Loucy (cell line): Measurements from ENCODE around the gene PGAM5.

Experiments
- H2AFZ ChIP-seq: fragments of 200-600 bp; sonication (generic); 2 replicates; pipeline ENCODE4 v1.6.0; 2016; ENCODE audit warnings: antibody characterized with exemption, mild to moderate bottlenecking, low read length, moderate library complexity
- H3F3A ChIP-seq: fragments of 200-600 bp; 2 replicates; pipeline ENCODE4 v1.6.0; 2016; ENCODE audit warnings: antibody characterized with exemption, low read depth, mild to moderate bottlenecking
- H3K27me3 ChIP-seq: fragments of 200-600 bp; sonication (generic); 2 replicates; pipeline ENCODE4 v1.6.1; 2014; ENCODE audit warnings: low read length, mild to moderate bottlenecking; ENCODE audit not compliant: insufficient read depth, poor library complexity, severe bottlenecking
- H3K36me3 ChIP-seq: fragments of 200-600 bp; sonication (generic); 2 replicates; pipeline ENCODE4 v1.6.1; 2016; ENCODE audit warnings: low read length; ENCODE audit not compliant: insufficient read depth
- H3K4me1 ChIP-seq: fragments of 200-600 bp; sonication (generic); 2 replicates; pipeline ENCODE4 v1.5.1; 2014; ENCODE audit warnings: low read length, mild to moderate bottlenecking; ENCODE audit not compliant: insufficient read depth, poor library complexity, severe bottlenecking
- H3K4me2 ChIP-seq: fragments of 200-600 bp; sonication (generic); 2 replicates; pipeline ENCODE4 v1.6.0; 2014; ENCODE audit warnings: antibody characterized with exemption, low read length, low read depth, mild to moderate bottlenecking; ENCODE audit not compliant: poor library complexity, severe bottlenecking
- H3K4me3 ChIP-seq: fragments of 200-600 bp; sonication (generic); 2 replicates; pipeline ENCODE4 v1.5.1; 2014; ENCODE audit warnings: low read length, mild to moderate bottlenecking, mixed read lengths; ENCODE audit not compliant: poor library complexity, severe bottlenecking
- H3K79me2 ChIP-seq: fragments of 200-600 bp; sonication (generic); 2 replicates; pipeline ENCODE4 v1.6.1; 2014; ENCODE audit warnings: low read length; ENCODE audit not compliant: insufficient read depth
- H3K9ac ChIP-seq: fragments of 200-600 bp; sonication (generic); 2 replicates; pipeline ENCODE4 v1.6.0; 2014; ENCODE audit warnings: mild to moderate bottlenecking, low read depth, low read length, moderate library complexity; ENCODE audit not compliant: poor library complexity, severe bottlenecking
- H3K9me2 ChIP-seq: fragments of 200-600 bp; sonication (generic); replicated peaks from 2 replicates; pipeline ENCODE4 v1.6.1; 2016; ENCODE audit warnings: low read depth, low read length, mixed read lengths
- H3K9me3 ChIP-seq: fragments of 200-600 bp; sonication (generic); 2 replicates; pipeline ENCODE4 v1.6.1; 2014; ENCODE audit warnings: mild to moderate bottlenecking, antibody characterized with exemption, low read length, low read depth; ENCODE audit not compliant: insufficient read depth
- H4K20me1 ChIP-seq: fragments of 200-600 bp; sonication (generic); 2 replicates; pipeline ENCODE4 v1.6.0; 2014; ENCODE audit warnings: antibody characterized with exemption, low read length, mild to moderate bottlenecking; ENCODE audit not compliant: insufficient read depth, poor library complexity, severe bottlenecking
- CTCF ChIP-seq: fragments of 200-600 bp; sonication (generic); conservative IDR thresholded peaks from 2 replicates; pipeline ENCODE4 v1.5.1; 2014; ENCODE audit warnings: mild to moderate bottlenecking, antibody characterized with exemption, low read length
- EZH2phosphoT487 ChIP-seq: fragments of 200-600 bp; IDR thresholded peaks from 2 replicates; pipeline ENCODE4 v1.6.1; 2018; ENCODE audit warnings: antibody characterized with exemption, mild to moderate bottlenecking, moderate library complexity, borderline replicate concordance

PGAM5 gene

GRCh38 chr12:132685400-132685799 is 25.2 kb upstream of the PGAM5 start:
- Histone ChIP-seq H3K27me3 (no peaks in the 10 kb centered on the region), H3K4me3 (peak overlapping the region; percentile 86), H3K36me3 (no peaks in the 10 kb centered on the region), H3K79me2 (peaks cover 72% of the 10 kb centered on the region), H3K9me3 (no peaks in the 10 kb centered on the region), H3F3A (peaks cover 4% of the 10 kb centered on the region; the same call in 1 of the 2 replicates), H3K9ac (peak overlapping the region; percentile 89), H4K20me1 (peaks cover 48% of the 10 kb centered on the region), H3K4me1 (peaks cover 41% of the 10 kb centered on the region), H3K4me2 (peak overlapping the region; percentile 93), H2AFZ (no peak overlapping the region), H3K9me2 (no peaks in the 10 kb centered on the region)
- no peak for TF ChIP-seq CTCF
- no peak for TF ChIP-seq EZH2phosphoT487

- Histone ChIP-seq H3K9ac (peak overlapping the region; percentile 89), H2AFZ (peak overlapping the region; percentile 60; the same call in 1 of the 2 replicates), H3K9me2 (no peaks in the 10 kb centered on the region), H4K20me1 (peaks cover 37% of the 10 kb centered on the region), H3K27me3 (no peaks in the 10 kb centered on the region), H3F3A (peaks cover 11% of the 10 kb centered on the region), H3K4me3 (peak overlapping the region; percentile 86), H3K36me3 (no peaks in the 10 kb centered on the region), H3K79me2 (peaks cover 58% of the 10 kb centered on the region), H3K4me2 (peak overlapping the region; percentile 93), H3K4me1 (peaks cover 27% of the 10 kb centered on the region), H3K9me3 (no peaks in the 10 kb centered on the region)
- TF ChIP-seq EZH2phosphoT487, result no peak
- TF ChIP-seq CTCF, result no peak
These were observed 23.8 kb upstream of the PGAM5 start for GRCh38 chr12:132686825-132687210.

- Histone ChIP-seq H3K79me2 (peaks cover 52% of the 10 kb centered on the region), H3K27me3 (no peaks in the 10 kb centered on the region)
These were observed 23.2 kb upstream of the PGAM5 start, which contains the start of the genes POLE and PXMP2 for GRCh38 chr12:132687211-132688164. Gene POLE, minus strand, starts transcription at chr12:132687342. Its CDS starts 27 bp downstream, at chr12:132687315. Gene PXMP2, plus strand, starts transcription at chr12:132687587. Its CDS starts 84 bp downstream, at chr12:132687671.

More at GRCh38 chr12:132687211-132688164, 23.2 kb upstream of the PGAM5 start, which contains the start of the genes POLE and PXMP2:
- Histone ChIP-seq H3K4me3 (peak within 1 kb of the TSS; percentile 86), H3K9me2 (no peaks in the 10 kb centered on the region), H3K36me3 (no peaks in the 10 kb centered on the region), H3K9me3 (no peaks in the 10 kb centered on the region), H2AFZ (peak within 1 kb of the TSS; percentile 60; the same call in 1 of the 2 replicates), H3K4me2 (peak within 1 kb of the TSS; percentile 93), H3K4me1 (peaks cover 25% of the 10 kb centered on the region), H3K9ac (peak within 1 kb of the TSS; percentile 89), H4K20me1 (peaks cover 37% of the 10 kb centered on the region), H3F3A (peaks cover 12% of the 10 kb centered on the region)
- TF ChIP-seq EZH2phosphoT487 (no peak), CTCF (no peak)
